Cardiac septum (tissue), 1 donor: ENCODE measurements around the gene C11orf68. TPM values are rescaled to one million over a fixed set of nuclear protein-coding genes. Genes with fewer than 3 reads are reported as not detected.

ENCODE experiments used
- DNase-seq: peaks from one replicate; pipeline ENCODE4 v3.0.0-alpha.2; 2020; ENCODE audit warnings: low spot score
- intact Hi-C: fragments of 100-400 bp; cut with DNase I; formaldehyde crosslinking; loops from one replicate; pipeline ENCODE4 v1.14.0; 2022
- total RNA-seq: library from RNA; stranded (reverse); fragmentation: NEBNext Ultra II Directional; extraction: Animal tissue kit (Norgen Biotek cat#: 25700); gene quantifications from one replicate; pipeline ENCODE4 v1.2.1, GENCODE V29; 2021
- donor health status: DM: no; HTN: no; CAD: no.

Gene C11orf68
- total RNA-seq, 1 donor from 2014 or later, result 45.2 TPM

GRCh38 chr11:65917434-65918210 is 1.2 kb downstream of the C11orf68 start:
- intact Hi-C loops, result loop anchor here (2.0 to 5.0 kb wide), 2 partner anchors 43 to 85 kb away; partner anchors contain the start of genes BANF1, EIF1AD and SART1
- no peak for DNase-seq

- intact Hi-C loops, result loop anchor here (5.0 kb wide), 1 partner anchor 85 kb away; the partner anchor contains the start of genes BANF1 and EIF1AD
- DNase-seq, result no peak
Observed at GRCh38 chr11:65917077-65917433, 1.8 kb downstream of the C11orf68 start.

- no peak for DNase-seq
- intact Hi-C loops, result loop anchor here (5.0 kb wide), 1 partner anchor 86 kb away; the partner anchor contains the start of genes BANF1 and EIF1AD
Observed at GRCh38 chr11:65916391-65916790, 2.5 kb downstream of the C11orf68 start.

GRCh38 chr11:65915821-65916251 is 3.0 kb downstream of the C11orf68 start:
- intact Hi-C loops, result loop anchor here (5.0 kb wide), 1 partner anchor 86 kb away; the partner anchor contains the start of genes BANF1 and EIF1AD
- peak; percentile 90 for DNase-seq

- DNase-seq, result no peak
- intact Hi-C loops, result loop anchor here (5.0 kb wide), 1 partner anchor 87 kb away; the partner anchor contains the start of genes BANF1 and EIF1AD
Observed at GRCh38 chr11:65915101-65915820, 3.6 kb downstream of the C11orf68 start.

- DNase-seq, result no peak
- intact Hi-C loops, result no loop called here
Observed at GRCh38 chr11:65912845-65913244, 6.0 kb downstream of the C11orf68 start.

- DNase-seq, result no peak
- intact Hi-C loops, result no loop called here
Observed at GRCh38 chr11:65911682-65912568, 6.9 kb downstream of the C11orf68 start.

- DNase-seq, result no peak
- intact Hi-C loops, result no loop called here
Observed at GRCh38 chr11:65907878-65908277, 11.0 kb downstream of the C11orf68 start.

- no peak for DNase-seq
- intact Hi-C loops, result no loop called here
Observed at GRCh38 chr11:65906602-65907001, 12.3 kb downstream of the C11orf68 start.

GRCh38 chr11:65903715-65904114 is 15.1 kb downstream of the C11orf68 start:
- DNase-seq, result no peak
- intact Hi-C loops, result no loop called here

- DNase-seq, result peak; percentile 72
- intact Hi-C loops, result no loop called here
Observed at GRCh38 chr11:65903068-65903481, 15.8 kb downstream of the C11orf68 start.

GRCh38 chr11:65900899-65901180 is 18.0 kb downstream of the C11orf68 start:
- intact Hi-C loops, result no loop called here
- no peak for DNase-seq

GRCh38 chr11:65900125-65900898 is 18.6 kb downstream of the C11orf68 start, which contains the start of gene FOSL1:
Gene FOSL1, minus strand, starts transcription at chr11:65900388. Its CDS starts 49 bp downstream, at chr11:65900339.
- intact Hi-C loops, result no loop called here
- peak; percentile 94 for DNase-seq

GRCh38 chr11:65899356-65900124 is 19.3 kb downstream of the C11orf68 start:
- peak; percentile 89 for DNase-seq
- intact Hi-C loops, result no loop called here

GRCh38 chr11:65898656-65899355 is 20.1 kb downstream of the C11orf68 start:
- intact Hi-C loops, result no loop called here
- DNase-seq, result no peak

- intact Hi-C loops, result no loop called here
- no peak for DNase-seq
Observed at GRCh38 chr11:65897020-65897471, 21.8 kb downstream of the C11orf68 start.
